ENCODE data around the gene CACNG3. TPM values are rescaled to one million over a fixed set of nuclear protein-coding genes. Genes with fewer than 3 reads are reported as not detected.
"Not testable (repeated sequence)": the region's sequence is repeated elsewhere in the genome, so short reads cannot be mapped to it uniquely, and the experiment has no call there.

CACNG3 gene
- total RNA-seq, 1 donor, result not detected

GRCh38 chr16:24275413-24275812 is 19.3 kb downstream of the CACNG3 start:
- DNase-seq (ENCODE audit: low read depth in 2 of 3, low spot score in 2 of 3), result no peak

- DNase-seq (ENCODE audit: low read depth in 2 of 3, low spot score in 2 of 3), result no peak
These were observed 23.9 kb downstream of the CACNG3 start for GRCh38 chr16:24279982-24280515.

- DNase-seq (ENCODE audit: low read depth in 2 of 3, low spot score in 2 of 3), result no peak
These were observed 25.3 kb downstream of the CACNG3 start for GRCh38 chr16:24281466-24281865.

- DNase-seq (ENCODE audit: low read depth in 2 of 3, low spot score in 2 of 3), result no peak
These were observed 26.0 kb downstream of the CACNG3 start for GRCh38 chr16:24282141-24282540.

- DNase-seq (ENCODE audit: low read depth in 2 of 3, low spot score in 2 of 3), result no peak
These were observed 30.7 kb downstream of the CACNG3 start for GRCh38 chr16:24286741-24287405.

- DNase-seq (ENCODE audit: low read depth in 2 of 3, low spot score in 2 of 3), result no peak
These were observed 32.4 kb downstream of the CACNG3 start for GRCh38 chr16:24288516-24288915.

GRCh38 chr16:24289166-24289700 is 33.1 kb downstream of the CACNG3 start:
- no peak for DNase-seq (ENCODE audit: low read depth in 2 of 3, low spot score in 2 of 3)

GRCh38 chr16:24291932-24292331 is 35.8 kb downstream of the CACNG3 start:
- no peak for DNase-seq (ENCODE audit: low read depth in 2 of 3, low spot score in 2 of 3)

- DNase-seq (ENCODE audit: low read depth in 2 of 3, low spot score in 2 of 3), result no peak
These were observed 38.0 kb downstream of the CACNG3 start for GRCh38 chr16:24294131-24294530.

- DNase-seq (ENCODE audit: low read depth in 2 of 3, low spot score in 2 of 3), result no peak
These were observed 41.2 kb downstream of the CACNG3 start for GRCh38 chr16:24297375-24297774.

GRCh38 chr16:24298548-24299167 is 42.5 kb downstream of the CACNG3 start:
- DNase-seq (ENCODE audit: low read depth in 2 of 3, low spot score in 2 of 3), result no peak

GRCh38 chr16:24300750-24301149 is 44.6 kb downstream of the CACNG3 start:
- not testable (repeated sequence) for DNase-seq (ENCODE audit: low read depth in 2 of 3, low spot score in 2 of 3)

GRCh38 chr16:24302636-24303035 is 46.5 kb downstream of the CACNG3 start:
- no peak for DNase-seq (ENCODE audit: low read depth in 2 of 3, low spot score in 2 of 3)

GRCh38 chr16:24308200-24308599 is 52.1 kb downstream of the CACNG3 start:
- DNase-seq (ENCODE audit: low read depth in 2 of 3, low spot score in 2 of 3), result no peak

- DNase-seq (ENCODE audit: low read depth in 2 of 3, low spot score in 2 of 3), result no peak
These were observed 53.4 kb downstream of the CACNG3 start for GRCh38 chr16:24309258-24310142.

GRCh38 chr16:24315343-24315742 is 59.2 kb downstream of the CACNG3 start:
- no peak for DNase-seq (ENCODE audit: low read depth in 2 of 3, low spot score in 2 of 3)

- DNase-seq (ENCODE audit: low read depth in 2 of 3, low spot score in 2 of 3), result no peak
These were observed 62.5 kb downstream of the CACNG3 start for GRCh38 chr16:24318680-24319079.

- DNase-seq (ENCODE audit: low read depth in 2 of 3, low spot score in 2 of 3), result no peak
These were observed 63.1 kb downstream of the CACNG3 start for GRCh38 chr16:24319126-24319814.

GRCh38 chr16:24322106-24322505 is 66.0 kb downstream of the CACNG3 start:
- no peak for DNase-seq (ENCODE audit: low read depth in 2 of 3, low spot score in 2 of 3)

GRCh38 chr16:24324421-24324820 is 68.3 kb downstream of the CACNG3 start:
- DNase-seq (ENCODE audit: low read depth in 2 of 3, low spot score in 2 of 3), result no peak

Data from hematopoietic multipotent progenitor cell (in vitro differentiated cells).